GM23248 (cell line): Measurements from ENCODE around the gene FRMD5. TPM values are rescaled to one million over a fixed set of nuclear protein-coding genes. Genes with fewer than 3 reads are reported as not detected.

Source experiments
- DNase-seq: peaks from one replicate; pipeline ENCODE4 v3.0.0-alpha.2; 2015
- H2AFZ ChIP-seq: fragments of 200-600 bp; sonication (generic); 2 replicates; pipeline ENCODE4 v1.6.1; 2016; ENCODE audit warnings: antibody characterized with exemption
- H3F3A ChIP-seq: fragments of 200-600 bp; sonication (generic); 2 replicates; pipeline ENCODE4 v1.6.1; 2016; ENCODE audit warnings: mild to moderate bottlenecking, antibody characterized with exemption, mixed run types; ENCODE audit not compliant: insufficient read depth
- H3K27ac ChIP-seq: fragments of 200-600 bp; sonication (generic); 2 replicates; pipeline ENCODE4 v1.5.1; 2016; ENCODE audit warnings: mild to moderate bottlenecking
- H3K27me3 ChIP-seq: fragments of 200-600 bp; sonication (generic); replicated peaks from 2 replicates; pipeline ENCODE4 v1.6.1; 2016; ENCODE audit warnings: mild to moderate bottlenecking; ENCODE audit not compliant: insufficient read depth
- H3K36me3 ChIP-seq: fragments of 200-600 bp; sonication (generic); 2 replicates; pipeline ENCODE4 v1.6.1; 2016; ENCODE audit warnings: low read depth, mild to moderate bottlenecking
- H3K4me1 ChIP-seq: fragments of 200-600 bp; sonication (generic); 2 replicates; pipeline ENCODE4 v1.6.1; 2016; ENCODE audit warnings: mild to moderate bottlenecking; ENCODE audit not compliant: insufficient read depth
- H3K4me2 ChIP-seq: fragments of 200-600 bp; sonication (generic); one replicate; pipeline ENCODE4 v1.6.1; 2016; ENCODE audit warnings: mild to moderate bottlenecking; ENCODE audit not compliant: unreplicated experiment
- H3K4me3 ChIP-seq: fragments of 200-600 bp; sonication (generic); 2 replicates; pipeline ENCODE4 v1.5.1; 2016; ENCODE audit warnings: mild to moderate bottlenecking
- H3K79me2 ChIP-seq: fragments of 200-600 bp; sonication (generic); 2 replicates; pipeline ENCODE4 v1.6.1; 2016; ENCODE audit warnings: mild to moderate bottlenecking; ENCODE audit not compliant: insufficient read depth
- H3K9ac ChIP-seq: fragments of 200-600 bp; sonication (generic); 2 replicates; pipeline ENCODE4 v1.6.1; 2016; ENCODE audit warnings: mild to moderate bottlenecking
- H3K9me2 ChIP-seq: fragments of 200-600 bp; sonication (generic); 2 replicates; pipeline ENCODE4 v1.6.1; 2016; ENCODE audit warnings: mixed run types, mild to moderate bottlenecking, moderate library complexity; ENCODE audit not compliant: insufficient read depth
- H3K9me3 ChIP-seq: fragments of 200-600 bp; sonication (generic); one replicate; pipeline ENCODE4 v1.6.1; 2017; ENCODE audit warnings: low read depth
- H4K20me1 ChIP-seq: fragments of 200-600 bp; sonication (generic); 2 replicates; pipeline ENCODE4 v1.6.0; 2016; ENCODE audit not compliant: insufficient read depth
- EZH2 ChIP-seq: fragments of 200-600 bp; sonication (generic); IDR thresholded peaks from 2 replicates; pipeline ENCODE4 v1.6.1; 2018; ENCODE audit warnings: antibody characterized with exemption, mild to moderate bottlenecking; ENCODE audit not compliant: insufficient read depth, poor library complexity, severe bottlenecking
- EZH2phosphoT487 ChIP-seq: fragments of 200-600 bp; sonication (generic); IDR thresholded peaks from 2 replicates; pipeline ENCODE4 v1.6.1; 2018; ENCODE audit warnings: antibody characterized with exemption, moderate library complexity, mild to moderate bottlenecking, low read depth; ENCODE audit not compliant: insufficient read depth
- WGBS, 2 experiments: methylation state at CpG; one replicate each; pipeline ENCODE4 v1.1.6; 2015 to 2017; ENCODE audit warnings: low lambda C conversion rate in 2 of 2, low coverage in 1 of 2; ENCODE audit errors: missing lambda C conversion rate in 2 of 2; 5-methylcytosine and 5-hydroxymethylcytosine counted together
- in situ Hi-C: fragments of 300-500 bp; cut with MboI; formaldehyde crosslinking; loops from 2 replicates; pipeline ENCODE4 v1.15.0; 2020
- polyA plus RNA-seq: library from polyadenylated mRNA; unstranded; fragments of >200 nt; fragmentation: Nextera tagmentation; extraction: Ambion mirVana; gene quantifications from 2 replicates; pipeline ENCODE4 v1.2.1, GENCODE V29; 2016
- total RNA-seq: library from RNA; depleted of rRNA; stranded (reverse); fragments of >200 nt; shearing (Covaris generic); gene quantifications from 2 replicates; pipeline ENCODE4 v1.2.3, GENCODE V29; 2014

Gene FRMD5
- total and polyA plus RNA-seq, 2 experiments from 2014 or later = 0.65 to 2.9 TPM

DNA sequence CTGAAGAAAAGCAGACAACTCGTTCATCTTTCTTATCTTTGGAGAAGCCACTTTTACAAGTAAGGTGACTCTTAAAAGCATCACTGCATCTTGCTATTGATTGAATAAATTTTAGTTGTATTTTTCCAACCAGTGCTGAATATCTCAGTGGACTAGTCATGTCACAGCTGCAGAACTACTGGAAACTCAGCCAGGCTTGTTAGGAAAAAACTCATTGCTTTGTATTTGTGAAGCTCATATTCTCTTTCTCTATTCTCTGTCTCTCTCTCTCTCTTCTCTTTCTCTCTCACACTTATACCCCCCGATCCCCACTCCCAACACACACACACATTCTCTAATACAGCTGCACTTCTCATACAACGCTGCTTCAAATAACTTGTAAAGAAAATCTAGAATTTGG, 264.0 kb downstream of the FRMD5 start:
- Histone ChIP-seq H3K27me3 (no peaks in the 10 kb centered on the region), H4K20me1 (no peaks in the 10 kb centered on the region), H3K4me2 (no peak overlapping the region), H3F3A (no peaks in the 10 kb centered on the region), H3K36me3 (no peaks in the 10 kb centered on the region), H3K79me2 (no peaks in the 10 kb centered on the region), H3K9me2 (no peaks in the 10 kb centered on the region), H3K27ac (no peak overlapping the region), H2AFZ (no peak overlapping the region), H3K4me1 (peaks cover 9% of the 10 kb centered on the region), H3K9ac (no peak overlapping the region), H3K9me3 (no peaks in the 10 kb centered on the region), H3K4me3 (no peak overlapping the region)
- WGBS, 2 experiments = 91 to 96% methylated on average over 3 of the region's 3 CpGs
- in situ Hi-C loops = no loop called here
- no peak for DNase-seq
- TF ChIP-seq EZH2 (no peak), EZH2phosphoT487 (no peak)

DNA sequence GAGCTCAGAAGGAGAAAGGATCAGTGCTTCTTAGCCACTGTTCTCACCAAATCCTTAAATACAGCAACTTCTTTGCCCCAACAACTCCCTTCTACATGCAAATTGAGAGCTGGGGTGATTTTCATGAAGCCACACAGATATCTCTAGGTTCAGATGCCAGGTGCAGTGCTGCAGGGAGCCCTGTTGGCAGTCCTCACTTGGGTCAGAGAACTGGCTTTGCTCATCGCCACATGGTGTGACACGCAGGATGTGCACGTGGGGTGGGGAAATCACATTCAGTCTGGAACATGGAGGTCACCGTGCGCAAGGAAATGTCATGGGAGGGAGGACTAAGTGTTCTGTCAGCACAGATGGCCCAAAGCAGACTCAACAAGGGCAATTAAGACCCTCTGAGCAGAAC, 264.5 kb downstream of the FRMD5 start:
- H3K9me2 ChIP-seq = no peaks in the 10 kb centered on the region
- TF ChIP-seq EZH2phosphoT487 = no peak
- no peak for TF ChIP-seq EZH2
- in situ Hi-C loops = no loop called here
- H3K4me3 ChIP-seq = no peak overlapping the region
- peaks cover 9% of the 10 kb centered on the region for H3K4me1 ChIP-seq
- no peaks in the 10 kb centered on the region for H3K79me2 ChIP-seq
- no peak overlapping the region for H3K4me2 ChIP-seq
- no peak overlapping the region for H3K27ac ChIP-seq
- DNase-seq = no peak
- no peaks in the 10 kb centered on the region for H4K20me1 ChIP-seq
- H2AFZ ChIP-seq = no peak overlapping the region
- no peaks in the 10 kb centered on the region for H3F3A ChIP-seq
- no peaks in the 10 kb centered on the region for H3K27me3 ChIP-seq
- no peak overlapping the region for H3K9ac ChIP-seq
- H3K9me3 ChIP-seq = no peaks in the 10 kb centered on the region
- 83 to 86% methylated on average over 5 of the region's 5 CpGs for WGBS, 2 experiments
- no peaks in the 10 kb centered on the region for H3K36me3 ChIP-seq

DNA sequence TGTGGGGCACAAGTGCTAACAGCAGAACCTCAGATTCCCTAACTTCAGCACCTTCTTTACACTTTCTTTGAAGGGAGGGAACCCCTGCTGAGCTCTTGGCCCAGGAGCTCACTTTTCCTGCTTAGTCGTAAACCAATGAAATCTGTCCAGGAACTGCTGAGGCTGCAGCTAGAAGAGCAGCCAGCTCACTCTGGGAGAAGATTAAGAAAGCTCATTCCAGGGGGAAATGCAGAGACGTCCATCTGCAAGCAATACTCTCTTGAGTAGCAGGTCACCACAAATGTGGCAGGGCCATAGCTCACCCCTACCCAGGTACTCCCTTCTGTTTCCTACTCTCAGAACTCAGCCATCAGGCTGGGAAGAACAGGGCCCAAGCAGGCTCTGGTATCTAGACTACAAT, 265.0 kb downstream of the FRMD5 start:
- Histone ChIP-seq H3K27me3 (no peaks in the 10 kb centered on the region), H4K20me1 (no peaks in the 10 kb centered on the region), H3K9ac (no peak overlapping the region), H3K4me1 (peaks cover 9% of the 10 kb centered on the region), H3K9me2 (no peaks in the 10 kb centered on the region), H3K36me3 (no peaks in the 10 kb centered on the region), H2AFZ (no peak overlapping the region; the same call in 1 of the 2 replicates), H3K27ac (no peak overlapping the region), H3F3A (no peaks in the 10 kb centered on the region), H3K4me2 (no peak overlapping the region), H3K9me3 (no peaks in the 10 kb centered on the region), H3K4me3 (no peak overlapping the region), H3K79me2 (no peaks in the 10 kb centered on the region)
- in situ Hi-C loops = no loop called here
- 38 to 55% methylated on average over 2 of the region's 2 CpGs for WGBS, 2 experiments
- DNase-seq = peak; percentile 51
- no peak for TF ChIP-seq EZH2phosphoT487
- no peak for TF ChIP-seq EZH2

DNA sequence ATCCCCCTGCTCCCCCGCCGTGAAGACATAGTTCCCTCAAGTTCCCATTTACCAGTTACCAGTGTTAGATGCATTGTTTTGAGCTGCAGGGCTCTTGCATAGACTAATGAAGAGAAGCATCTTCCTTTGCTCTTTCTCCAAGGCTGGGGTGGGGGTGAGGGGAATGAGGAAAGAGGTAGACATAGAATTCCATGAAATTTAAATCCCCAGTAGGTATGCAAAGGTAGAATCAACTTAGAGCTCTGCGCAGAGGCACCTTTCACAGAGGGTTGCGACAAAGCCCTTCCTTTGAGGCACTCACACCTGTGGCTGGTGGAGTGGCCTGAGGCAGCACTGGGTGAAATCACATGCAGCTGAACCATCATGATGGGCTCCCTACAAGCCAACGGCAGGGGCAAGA, 266.9 kb downstream of the FRMD5 start:
- Histone ChIP-seq H2AFZ (no peak overlapping the region), H4K20me1 (no peaks in the 10 kb centered on the region), H3F3A (no peaks in the 10 kb centered on the region), H3K9me2 (no peaks in the 10 kb centered on the region), H3K4me1 (peaks cover 4% of the 10 kb centered on the region), H3K27me3 (no peaks in the 10 kb centered on the region), H3K9ac (no peak overlapping the region), H3K27ac (no peak overlapping the region), H3K9me3 (no peaks in the 10 kb centered on the region), H3K4me2 (no peak overlapping the region), H3K36me3 (no peaks in the 10 kb centered on the region), H3K79me2 (no peaks in the 10 kb centered on the region), H3K4me3 (no peak overlapping the region)
- in situ Hi-C loops = no loop called here
- no peak for DNase-seq
- WGBS, 2 experiments = 77 to 78% methylated on average over 5 of the region's 5 CpGs
- no peak for TF ChIP-seq EZH2phosphoT487
- no peak for TF ChIP-seq EZH2

DNA sequence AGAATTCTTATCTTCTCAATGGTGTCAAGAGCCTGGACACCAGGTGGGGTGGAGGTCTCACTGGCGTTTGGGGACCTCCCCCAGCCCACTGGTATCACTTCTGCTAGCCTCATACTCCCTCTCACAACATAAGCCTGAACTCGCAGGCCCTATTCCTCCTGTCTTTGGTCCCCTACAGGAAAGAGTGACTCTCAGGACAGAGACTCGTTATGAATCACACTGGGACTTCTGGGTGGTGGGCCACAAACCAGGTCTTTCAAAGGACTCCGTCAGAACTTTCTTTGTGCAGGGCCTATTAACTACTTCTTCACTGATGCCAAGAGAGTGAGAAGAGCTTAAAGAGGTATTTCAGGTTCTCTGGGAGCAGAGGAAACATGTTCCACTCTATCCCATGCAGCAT, 267.9 kb downstream of the FRMD5 start:
- no peak overlapping the region for H3K4me2 ChIP-seq
- 54 to 60% methylated on average over 4 of the region's 4 CpGs for WGBS, 2 experiments
- in situ Hi-C loops = no loop called here

More for the DNA sequence above, 267.9 kb downstream of the FRMD5 start:
- Histone ChIP-seq H3K9me3 (no peaks in the 10 kb centered on the region), H3K79me2 (no peaks in the 10 kb centered on the region), H3F3A (no peaks in the 10 kb centered on the region), H3K4me3 (no peak overlapping the region), H3K36me3 (no peaks in the 10 kb centered on the region), H3K27me3 (no peaks in the 10 kb centered on the region), H2AFZ (no peak overlapping the region), H3K9me2 (no peaks in the 10 kb centered on the region), H3K9ac (no peak overlapping the region), H3K4me1 (no peaks in the 10 kb centered on the region; the same call in 1 of the 2 replicates), H3K27ac (no peak overlapping the region), H4K20me1 (no peaks in the 10 kb centered on the region)
- DNase-seq = no peak
- no peak for TF ChIP-seq EZH2
- no peak for TF ChIP-seq EZH2phosphoT487
